Measurements from ENCODE around the gene PRR5L.

PRR5L gene

DNA sequence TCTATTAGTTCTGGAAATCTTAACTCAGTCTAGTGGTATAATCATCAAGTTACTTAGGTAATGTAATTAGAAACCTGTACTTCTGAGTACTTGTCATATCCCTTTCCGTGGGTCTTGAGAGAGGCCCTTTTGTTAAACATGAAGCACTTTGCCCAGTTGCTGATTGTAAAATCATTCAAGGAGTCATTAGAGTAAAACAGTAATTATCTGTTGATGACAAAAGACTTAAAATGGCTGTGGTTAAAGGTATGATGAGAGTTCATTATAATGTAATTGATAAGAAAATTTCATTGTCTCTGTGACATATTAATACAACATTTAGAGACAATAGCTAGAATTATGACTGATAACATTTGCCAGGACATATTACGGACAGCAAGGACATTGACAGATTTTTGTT is 34.3 kb downstream of the PRR5L start:
- Histone ChIP-seq H3K27me3 (ENCODE audit: low read depth, low read length) (no peaks in the 10 kb centered on the region), H3K27ac (ENCODE audit: low read length) (no peak overlapping the region), H3K36me3 (ENCODE audit: control insufficient read depth in 1 of 2, insufficient read depth in 2 of 2, low read length in 2 of 2) (no peaks in the 10 kb centered on the region), H3K4me1 (ENCODE audit: control insufficient read depth in 1 of 2, insufficient read depth in 2 of 2, low read length in 2 of 2) (no peaks in the 10 kb centered on the region), H3K4me3 (ENCODE audit: low read depth in 1 of 2, low read length in 2 of 2) (no peak overlapping the region), H3K9me3 (ENCODE audit: control insufficient read depth in 1 of 2, low read length in 2 of 2) (no peaks in the 10 kb centered on the region)

DNA sequence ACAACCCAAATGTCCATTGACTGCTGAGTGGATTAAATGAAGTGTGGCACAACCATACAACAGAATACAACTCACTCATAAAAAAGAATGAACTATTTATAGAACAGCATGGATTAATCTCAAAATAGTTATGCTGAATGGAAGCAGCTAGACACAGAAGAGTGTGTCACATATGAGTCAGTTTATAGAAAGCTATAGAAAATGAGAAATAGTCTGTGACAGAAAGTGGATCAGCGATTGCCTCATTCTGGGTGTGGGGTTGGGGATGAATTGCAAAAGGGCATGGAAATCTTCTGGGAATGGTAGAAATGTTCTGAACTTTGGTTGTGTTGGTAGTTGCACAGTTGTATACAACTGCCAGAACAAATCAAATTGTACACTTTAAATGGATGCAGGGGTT is 37.4 kb downstream of the PRR5L start:
- Histone ChIP-seq H3K9me3 (ENCODE audit: control insufficient read depth in 1 of 2, low read length in 2 of 2) (no peaks in the 10 kb centered on the region), H3K36me3 (ENCODE audit: control insufficient read depth in 1 of 2, insufficient read depth in 2 of 2, low read length in 2 of 2) (no peaks in the 10 kb centered on the region), H3K27me3 (ENCODE audit: low read depth, low read length) (no peaks in the 10 kb centered on the region), H3K4me1 (ENCODE audit: control insufficient read depth in 1 of 2, insufficient read depth in 2 of 2, low read length in 2 of 2) (no peaks in the 10 kb centered on the region), H3K27ac (ENCODE audit: low read length) (no peak overlapping the region), H3K4me3 (ENCODE audit: low read depth in 1 of 2, low read length in 2 of 2) (no peak overlapping the region)

DNA sequence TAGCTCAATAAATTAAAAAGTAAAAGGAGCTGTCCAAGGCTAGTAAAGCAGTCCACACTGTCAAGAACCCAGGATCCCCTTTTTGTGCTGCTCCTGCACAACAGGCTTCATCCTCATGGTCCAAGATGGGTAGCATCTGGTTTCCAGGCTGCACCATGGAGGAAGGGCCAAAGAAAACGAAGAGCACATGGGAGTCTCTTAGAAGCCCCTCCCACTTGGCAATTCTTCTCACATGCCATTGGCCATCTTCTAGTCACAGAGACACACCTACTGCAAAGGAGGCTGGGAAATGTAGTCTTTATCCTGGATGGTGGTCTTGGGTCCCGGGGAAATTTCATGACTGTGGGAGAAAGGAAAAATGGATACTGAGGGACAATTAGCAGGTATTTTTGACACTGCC is 37.8 kb downstream of the PRR5L start:
- H3K4me3 ChIP-seq (ENCODE audit: low read depth in 1 of 2, low read length in 2 of 2), result no peak overlapping the region

DNA sequence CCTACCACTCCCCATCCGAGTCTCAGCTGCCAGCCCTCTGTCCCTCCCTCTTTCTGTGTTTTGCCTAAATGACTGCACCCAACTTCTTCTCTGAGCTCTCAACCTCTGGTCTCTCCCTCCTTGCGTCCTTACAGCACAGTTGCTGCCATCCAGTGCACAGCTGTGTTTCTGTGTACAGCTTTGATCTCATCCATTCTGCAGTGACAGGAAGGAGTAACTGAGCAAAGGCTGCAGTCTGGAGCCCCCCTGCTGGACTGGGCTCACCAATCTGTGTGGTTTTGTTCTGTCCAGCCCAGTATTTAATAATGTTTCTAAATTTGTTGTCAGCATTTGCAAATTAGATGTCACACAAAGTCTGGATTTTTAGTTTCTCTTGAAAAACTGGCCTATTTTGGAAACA is 43.8 kb downstream of the PRR5L start:
- Histone ChIP-seq H3K27me3 (ENCODE audit: low read depth, low read length) (no peaks in the 10 kb centered on the region), H3K27ac (ENCODE audit: low read length) (no peak overlapping the region), H3K36me3 (ENCODE audit: control insufficient read depth in 1 of 2, insufficient read depth in 2 of 2, low read length in 2 of 2) (no peaks in the 10 kb centered on the region), H3K4me1 (ENCODE audit: control insufficient read depth in 1 of 2, insufficient read depth in 2 of 2, low read length in 2 of 2) (no peaks in the 10 kb centered on the region), H3K9me3 (ENCODE audit: control insufficient read depth in 1 of 2, low read length in 2 of 2) (no peaks in the 10 kb centered on the region), H3K4me3 (ENCODE audit: low read depth in 1 of 2, low read length in 2 of 2) (no peak overlapping the region)

More for the DNA sequence above, 37.8 kb downstream of the PRR5L start:
- Histone ChIP-seq H3K9me3 (ENCODE audit: control insufficient read depth in 1 of 2, low read length in 2 of 2) (no peaks in the 10 kb centered on the region), H3K4me1 (ENCODE audit: control insufficient read depth in 1 of 2, insufficient read depth in 2 of 2, low read length in 2 of 2) (no peaks in the 10 kb centered on the region), H3K27ac (ENCODE audit: low read length) (no peak overlapping the region), H3K27me3 (ENCODE audit: low read depth, low read length) (no peaks in the 10 kb centered on the region), H3K36me3 (ENCODE audit: control insufficient read depth in 1 of 2, insufficient read depth in 2 of 2, low read length in 2 of 2) (no peaks in the 10 kb centered on the region)

DNA sequence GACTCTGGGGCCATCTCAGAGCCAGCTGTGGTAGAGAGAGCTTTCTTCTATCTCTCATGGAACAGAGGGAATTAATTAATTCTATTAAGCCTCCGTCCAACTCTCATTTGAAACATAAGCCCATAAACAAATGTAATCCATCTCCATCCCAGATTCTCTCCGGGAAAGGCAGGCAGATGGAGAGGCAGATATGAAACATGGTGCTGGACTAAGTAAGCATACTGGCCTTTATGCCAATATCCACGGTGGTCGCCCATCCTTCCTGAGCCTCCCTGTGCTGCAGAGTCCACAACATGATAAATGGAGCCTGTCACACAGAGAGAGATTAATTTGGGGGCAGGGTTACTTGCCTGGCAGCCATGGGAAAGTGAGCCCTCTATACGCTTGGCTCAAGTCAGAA is 44.8 kb downstream of the PRR5L start:
- no peak overlapping the region for H3K4me3 ChIP-seq (ENCODE audit: low read depth in 1 of 2, low read length in 2 of 2)
- no peaks in the 10 kb centered on the region for H3K27me3 ChIP-seq (ENCODE audit: low read depth, low read length)
- no peaks in the 10 kb centered on the region for H3K9me3 ChIP-seq (ENCODE audit: control insufficient read depth in 1 of 2, low read length in 2 of 2)
- H3K27ac ChIP-seq (ENCODE audit: low read length), result no peak overlapping the region
- H3K4me1 ChIP-seq (ENCODE audit: control insufficient read depth in 1 of 2, insufficient read depth in 2 of 2, low read length in 2 of 2), result no peaks in the 10 kb centered on the region
- no peaks in the 10 kb centered on the region for H3K36me3 ChIP-seq (ENCODE audit: control insufficient read depth in 1 of 2, insufficient read depth in 2 of 2, low read length in 2 of 2)

DNA sequence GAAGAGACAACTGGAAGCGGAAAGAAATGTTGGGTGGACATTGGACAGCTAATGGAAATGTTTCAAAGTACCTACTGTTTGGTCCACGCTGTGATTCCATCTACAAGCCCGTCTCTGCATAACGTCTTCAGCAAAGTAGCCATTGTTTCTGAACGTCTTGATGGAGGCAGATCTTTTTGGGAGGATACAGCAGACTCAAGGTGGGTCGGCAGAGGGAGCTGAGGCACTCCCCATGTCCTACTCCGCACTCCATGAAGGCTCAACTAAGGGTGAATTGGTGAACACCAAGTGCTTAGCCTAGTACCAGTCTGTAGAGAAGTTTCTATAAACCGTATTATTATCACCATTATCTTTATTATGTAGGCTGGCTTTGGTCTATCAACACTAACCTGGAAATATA is 45.8 kb downstream of the PRR5L start:
- Histone ChIP-seq H3K4me3 (ENCODE audit: low read depth in 1 of 2, low read length in 2 of 2) (no peak overlapping the region), H3K4me1 (ENCODE audit: control insufficient read depth in 1 of 2, insufficient read depth in 2 of 2, low read length in 2 of 2) (no peaks in the 10 kb centered on the region), H3K9me3 (ENCODE audit: control insufficient read depth in 1 of 2, low read length in 2 of 2) (no peaks in the 10 kb centered on the region), H3K27me3 (ENCODE audit: low read depth, low read length) (no peaks in the 10 kb centered on the region), H3K36me3 (ENCODE audit: control insufficient read depth in 1 of 2, insufficient read depth in 2 of 2, low read length in 2 of 2) (no peaks in the 10 kb centered on the region), H3K27ac (ENCODE audit: low read length) (no peak overlapping the region)

DNA sequence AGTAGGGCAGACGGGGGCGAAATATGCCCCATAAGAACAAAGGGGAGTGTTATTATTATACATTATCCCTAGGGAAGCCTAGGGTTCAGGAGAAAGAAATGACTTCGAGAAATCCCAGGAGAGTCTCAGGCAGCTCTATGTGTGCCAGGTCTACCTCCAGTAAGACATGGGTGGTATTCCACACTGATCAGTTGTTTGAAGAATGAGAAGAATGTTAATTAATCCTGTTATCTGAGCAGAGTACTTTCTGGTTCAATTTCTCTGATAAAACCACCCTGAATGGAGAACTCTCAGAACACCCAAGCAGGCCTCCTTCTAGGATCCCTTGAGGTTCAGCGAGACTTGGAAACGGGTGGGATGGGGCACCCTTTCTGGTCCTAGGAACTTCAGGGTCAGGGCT is 46.2 kb downstream of the PRR5L start:
- Histone ChIP-seq H3K27me3 (ENCODE audit: low read depth, low read length) (no peaks in the 10 kb centered on the region), H3K9me3 (ENCODE audit: control insufficient read depth in 1 of 2, low read length in 2 of 2) (no peaks in the 10 kb centered on the region), H3K4me1 (ENCODE audit: control insufficient read depth in 1 of 2, insufficient read depth in 2 of 2, low read length in 2 of 2) (no peaks in the 10 kb centered on the region), H3K27ac (ENCODE audit: low read length) (no peak overlapping the region), H3K36me3 (ENCODE audit: control insufficient read depth in 1 of 2, insufficient read depth in 2 of 2, low read length in 2 of 2) (no peaks in the 10 kb centered on the region), H3K4me3 (ENCODE audit: low read depth in 1 of 2, low read length in 2 of 2) (no peak overlapping the region)

DNA sequence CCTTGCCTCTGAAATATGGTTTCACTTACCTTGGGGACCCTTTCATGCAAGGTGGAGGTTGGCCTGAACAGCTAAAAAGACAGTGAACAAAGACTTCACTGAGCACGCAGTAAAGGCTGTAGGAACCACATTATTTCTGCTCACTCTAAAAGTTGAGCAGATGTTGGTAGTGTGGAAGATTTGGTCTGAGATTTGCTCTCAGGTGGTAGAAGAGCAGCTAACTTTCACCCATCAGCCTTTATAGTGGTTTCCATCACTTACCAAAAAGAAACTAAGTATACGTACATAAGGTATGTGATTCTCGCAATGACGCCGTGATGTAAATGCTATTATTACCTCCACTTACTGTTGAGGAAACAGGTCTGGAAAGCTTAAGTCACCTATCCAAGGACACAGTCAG is 47.3 kb downstream of the PRR5L start:
- Histone ChIP-seq H3K4me3 (ENCODE audit: low read depth in 1 of 2, low read length in 2 of 2) (no peak overlapping the region), H3K4me1 (ENCODE audit: control insufficient read depth in 1 of 2, insufficient read depth in 2 of 2, low read length in 2 of 2) (no peaks in the 10 kb centered on the region), H3K27me3 (ENCODE audit: low read depth, low read length) (no peaks in the 10 kb centered on the region), H3K9me3 (ENCODE audit: control insufficient read depth in 1 of 2, low read length in 2 of 2) (no peaks in the 10 kb centered on the region), H3K36me3 (ENCODE audit: control insufficient read depth in 1 of 2, insufficient read depth in 2 of 2, low read length in 2 of 2) (no peaks in the 10 kb centered on the region), H3K27ac (ENCODE audit: low read length) (no peak overlapping the region)

DNA sequence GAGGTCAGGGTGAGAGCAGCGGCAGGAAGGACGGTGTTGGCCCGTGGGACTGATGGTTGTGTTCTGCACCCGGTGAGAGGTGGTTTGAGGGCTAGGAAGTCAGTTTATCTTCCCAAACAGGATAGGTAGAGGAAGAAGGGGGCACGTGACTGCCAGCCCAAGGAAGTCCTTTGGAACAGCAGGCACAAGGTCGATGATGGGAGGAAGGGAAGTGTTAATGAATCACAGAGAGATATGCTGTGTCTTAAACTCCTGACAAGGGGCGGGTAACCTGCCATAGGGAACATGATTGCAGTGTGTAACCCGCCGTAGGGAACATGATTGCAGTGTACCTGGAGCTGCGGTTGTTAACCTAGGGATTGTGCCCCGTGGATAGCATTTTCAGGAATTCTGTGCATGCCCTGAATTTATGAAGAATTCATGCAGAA is 49.0 kb downstream of the PRR5L start:
- Histone ChIP-seq H3K36me3 (ENCODE audit: control insufficient read depth in 1 of 2, insufficient read depth in 2 of 2, low read length in 2 of 2) (no peaks in the 10 kb centered on the region), H3K4me3 (ENCODE audit: low read depth in 1 of 2, low read length in 2 of 2) (no peak overlapping the region), H3K27me3 (ENCODE audit: low read depth, low read length) (no peaks in the 10 kb centered on the region), H3K4me1 (ENCODE audit: control insufficient read depth in 1 of 2, insufficient read depth in 2 of 2, low read length in 2 of 2) (no peaks in the 10 kb centered on the region), H3K27ac (ENCODE audit: low read length) (no peak overlapping the region), H3K9me3 (ENCODE audit: control insufficient read depth in 1 of 2, low read length in 2 of 2) (no peaks in the 10 kb centered on the region)

DNA sequence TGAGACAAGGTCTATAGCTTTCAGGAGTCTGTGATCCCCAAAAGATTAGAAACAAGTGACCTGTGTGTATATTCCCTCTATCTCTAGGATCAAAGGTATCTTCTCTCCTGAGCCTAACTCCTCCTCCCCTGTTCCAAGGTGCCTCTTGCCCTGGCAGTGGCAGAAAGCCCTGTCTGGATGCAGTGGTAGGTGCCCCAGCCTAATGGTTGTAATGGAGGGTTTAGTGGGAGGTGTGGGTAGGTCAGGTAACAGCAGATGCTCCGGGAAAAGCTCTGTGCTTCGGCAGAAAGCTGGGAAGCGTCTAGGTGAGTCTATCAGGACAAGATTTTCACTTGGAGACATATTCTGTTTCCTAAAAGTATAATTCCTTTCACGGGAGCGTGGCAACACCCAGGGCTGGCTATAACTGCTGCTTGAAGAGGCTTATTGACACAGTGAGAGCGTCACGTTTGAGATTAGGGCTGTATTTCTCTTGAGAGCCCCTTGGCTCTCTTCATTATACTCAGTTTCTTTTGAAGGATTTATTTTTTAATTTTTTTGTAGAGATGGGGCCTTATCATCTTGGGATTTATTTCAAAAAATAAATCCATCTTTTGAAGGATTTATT is 49.5 kb downstream of the PRR5L start:
- Histone ChIP-seq H3K36me3 (ENCODE audit: control insufficient read depth in 1 of 2, insufficient read depth in 2 of 2, low read length in 2 of 2) (no peaks in the 10 kb centered on the region), H3K27me3 (ENCODE audit: low read depth, low read length) (no peaks in the 10 kb centered on the region), H3K27ac (ENCODE audit: low read length) (no peak overlapping the region)

DNA sequence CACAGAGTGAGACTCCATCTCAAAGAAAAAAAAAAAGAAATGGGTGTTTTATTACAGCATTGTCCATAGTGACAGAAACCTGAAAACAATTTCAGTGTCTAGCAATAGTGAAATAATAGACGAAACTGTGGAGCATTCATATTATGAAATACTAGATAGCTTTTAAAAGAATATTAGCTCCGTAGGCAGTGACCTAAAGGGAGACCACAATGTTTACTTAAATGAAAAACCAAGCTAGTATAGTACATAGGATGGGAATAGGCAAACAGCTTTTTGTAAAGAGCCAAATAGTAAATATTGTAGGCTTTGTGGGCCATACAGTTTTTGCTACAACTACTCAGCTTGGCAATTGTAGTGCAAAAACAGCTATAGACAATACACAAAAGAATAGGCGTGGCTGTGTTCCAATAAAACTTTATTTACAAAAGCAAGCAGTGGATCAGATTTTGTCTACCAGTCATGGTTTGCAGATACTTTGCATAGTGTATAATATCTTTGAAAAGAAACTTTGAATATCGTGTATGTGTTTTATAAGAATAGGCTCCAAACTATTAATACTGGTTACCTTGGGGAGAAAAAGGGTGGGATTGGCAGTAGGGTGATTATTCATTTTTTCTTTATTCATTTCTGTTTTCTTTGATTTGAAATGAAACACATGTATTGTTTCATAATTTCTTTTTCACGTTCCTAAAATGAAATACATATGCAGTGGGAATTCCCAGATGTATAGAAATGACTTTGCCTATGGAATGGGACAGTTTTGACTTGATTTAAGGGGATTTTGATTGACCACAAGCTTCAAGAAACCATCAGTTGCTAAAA is 50.7 kb downstream of the PRR5L start:
- no peaks in the 10 kb centered on the region for H3K36me3 ChIP-seq (ENCODE audit: control insufficient read depth in 1 of 2, insufficient read depth in 2 of 2, low read length in 2 of 2)
- no peak overlapping the region for H3K4me3 ChIP-seq (ENCODE audit: low read depth in 1 of 2, low read length in 2 of 2)
- H3K4me1 ChIP-seq (ENCODE audit: control insufficient read depth in 1 of 2, insufficient read depth in 2 of 2, low read length in 2 of 2), result no peaks in the 10 kb centered on the region
- no peaks in the 10 kb centered on the region for H3K27me3 ChIP-seq (ENCODE audit: low read depth, low read length)
- H3K9me3 ChIP-seq (ENCODE audit: control insufficient read depth in 1 of 2, low read length in 2 of 2), result no peaks in the 10 kb centered on the region
- H3K27ac ChIP-seq (ENCODE audit: low read length), result no peak overlapping the region

More for the DNA sequence above, 49.5 kb downstream of the PRR5L start:
- no peaks in the 10 kb centered on the region for H3K4me1 ChIP-seq (ENCODE audit: control insufficient read depth in 1 of 2, insufficient read depth in 2 of 2, low read length in 2 of 2)
- H3K4me3 ChIP-seq (ENCODE audit: low read depth in 1 of 2, low read length in 2 of 2), result no peak overlapping the region
- H3K9me3 ChIP-seq (ENCODE audit: control insufficient read depth in 1 of 2, low read length in 2 of 2), result no peaks in the 10 kb centered on the region

Measured in muscle layer of duodenum (tissue), 2 donors.